ENCODE data around the gene TRPM4.

DNA sequence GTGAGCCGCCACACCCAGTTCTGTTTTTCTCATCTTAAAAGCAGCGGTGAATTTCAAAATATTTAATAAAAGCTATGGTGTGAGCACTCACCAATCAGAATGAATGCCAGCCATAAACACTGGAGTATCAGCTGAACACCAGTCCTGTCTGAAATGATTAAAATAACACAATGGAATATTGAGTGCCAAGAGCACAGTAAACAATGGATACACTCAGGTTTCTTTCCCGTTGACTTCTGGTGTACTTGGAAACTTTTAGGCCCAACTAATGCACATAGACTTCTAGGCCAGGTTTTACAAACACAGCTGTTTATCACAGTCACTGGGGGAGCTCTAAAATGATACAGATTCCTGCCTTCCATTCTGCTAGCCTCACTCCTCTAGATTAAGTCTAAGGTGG is 99.1 kb downstream of the TRPM4 start:
- TF ChIP-seq, protein P1, sequence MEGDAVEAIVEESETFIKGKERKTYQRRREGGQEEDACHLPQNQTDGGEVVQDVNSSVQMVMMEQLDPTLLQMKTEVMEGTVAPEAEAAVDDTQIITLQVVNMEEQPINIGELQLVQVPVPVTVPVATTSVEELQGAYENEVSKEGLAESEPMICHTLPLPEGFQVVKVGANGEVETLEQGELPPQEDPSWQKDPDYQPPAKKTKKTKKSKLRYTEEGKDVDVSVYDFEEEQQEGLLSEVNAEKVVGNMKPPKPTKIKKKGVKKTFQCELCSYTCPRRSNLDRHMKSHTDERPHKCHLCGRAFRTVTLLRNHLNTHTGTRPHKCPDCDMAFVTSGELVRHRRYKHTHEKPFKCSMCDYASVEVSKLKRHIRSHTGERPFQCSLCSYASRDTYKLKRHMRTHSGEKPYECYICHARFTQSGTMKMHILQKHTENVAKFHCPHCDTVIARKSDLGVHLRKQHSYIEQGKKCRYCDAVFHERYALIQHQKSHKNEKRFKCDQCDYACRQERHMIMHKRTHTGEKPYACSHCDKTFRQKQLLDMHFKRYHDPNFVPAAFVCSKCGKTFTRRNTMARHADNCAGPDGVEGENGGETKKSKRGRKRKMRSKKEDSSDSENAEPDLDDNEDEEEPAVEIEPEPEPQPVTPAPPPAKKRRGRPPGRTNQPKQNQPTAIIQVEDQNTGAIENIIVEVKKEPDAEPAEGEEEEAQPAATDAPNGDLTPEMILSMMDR (IDR thresholded peaks at IDR 0.05) = no peak
- no peak for TF ChIP-seq POLR2A (IDR thresholded peaks at IDR 0.05)
- no peak for TF ChIP-seq EP300 (IDR thresholded peaks at IDR 0.05)

All from gastroesophageal sphincter (tissue), 3 donors.